Fibroblast of the conjunctiva (primary cell): ENCODE measurements around the gene ING3.

Source experiments
- DNase-seq: peaks from one replicate; pipeline ENCODE4 v3.0.0-alpha.2; 2010; ENCODE audit warnings: low read depth

ING3 gene

GRCh38 chr7:120988591-120989256 is 38.1 kb downstream of the ING3 start, which contains the start of gene CPED1:
TSS of gene CPED1 (plus strand) at chr7:120988711. CDS start at chr7:120989622, 911 bp downstream.
- DNase-seq, result peak; percentile 73

GRCh38 chr7:120989257-120990220 is 39.0 kb downstream of the ING3 start:
- no peak for DNase-seq

- DNase-seq, result no peak
Observed at GRCh38 chr7:120990468-120991118, 40.0 kb downstream of the ING3 start.

GRCh38 chr7:120991161-120991560 is 40.6 kb downstream of the ING3 start:
- DNase-seq, result no peak

GRCh38 chr7:120991581-120991980 is 41.0 kb downstream of the ING3 start:
- no peak for DNase-seq

GRCh38 chr7:120992272-120992964 is 41.8 kb downstream of the ING3 start:
- DNase-seq, result no peak

GRCh38 chr7:120992965-120993494 is 42.5 kb downstream of the ING3 start:
- DNase-seq, result no peak

- no peak for DNase-seq
Observed at GRCh38 chr7:120993553-120994191, 43.1 kb downstream of the ING3 start.

- no peak for DNase-seq
Observed at GRCh38 chr7:120994512-120995410, 44.2 kb downstream of the ING3 start.

GRCh38 chr7:120995654-120996053 is 45.1 kb downstream of the ING3 start:
- DNase-seq, result no peak

- peak; percentile 84 for DNase-seq
Observed at GRCh38 chr7:120996333-120996987, 45.9 kb downstream of the ING3 start.

GRCh38 chr7:120996988-120997345 is 46.4 kb downstream of the ING3 start:
- no peak for DNase-seq

GRCh38 chr7:120997882-120998474 is 47.4 kb downstream of the ING3 start:
- DNase-seq, result no peak

GRCh38 chr7:120998520-120998919 is 47.9 kb downstream of the ING3 start:
- no peak for DNase-seq

- DNase-seq, result no peak
Observed at GRCh38 chr7:120998996-120999565, 48.5 kb downstream of the ING3 start.

- no peak for DNase-seq
Observed at GRCh38 chr7:121000081-121000983, 49.8 kb downstream of the ING3 start.

GRCh38 chr7:121001234-121001906 is 50.8 kb downstream of the ING3 start:
- no peak for DNase-seq
